Hepatocyte (in vitro differentiated cells): Measurements from ENCODE around the gene FCGR3B. TPM values are rescaled to one million over a fixed set of nuclear protein-coding genes. Genes with fewer than 3 reads are reported as not detected.
"Not testable (repeated sequence)": the region's sequence is repeated elsewhere in the genome, so short reads cannot be mapped to it uniquely, and the experiment has no call there.

Experiments
- DNase-seq: peaks from one replicate; pipeline ENCODE4 v3.0.0-alpha.2; 2016; ENCODE audit warnings: low spot score
- H2AFZ ChIP-seq: fragments of 200-600 bp; sonication (generic); 2 replicates; pipeline ENCODE4 v1.6.0; 2016; ENCODE audit warnings: antibody characterized with exemption, mild to moderate bottlenecking
- H3K27ac ChIP-seq: fragments of 200-600 bp; sonication (generic); 2 replicates; pipeline ENCODE4 v1.5.1; 2016; ENCODE audit warnings: mild to moderate bottlenecking
- H3K27me3 ChIP-seq: fragments of 200-600 bp; sonication (generic); 2 replicates; pipeline ENCODE4 v1.6.1; 2016
- H3K36me3 ChIP-seq: fragments of 200-600 bp; sonication (generic); replicated peaks from 2 replicates; pipeline ENCODE4 v1.5.1; 2016; ENCODE audit warnings: low read depth; ENCODE audit not compliant: insufficient read depth
- H3K4me1 ChIP-seq: fragments of 200-600 bp; sonication (generic); 2 replicates; pipeline ENCODE4 v1.5.1; 2016; ENCODE audit warnings: mild to moderate bottlenecking, moderate library complexity; ENCODE audit not compliant: insufficient read depth
- H3K4me2 ChIP-seq: fragments of 200-600 bp; sonication (generic); 2 replicates; pipeline ENCODE4 v1.6.0; 2016
- H3K4me3 ChIP-seq: fragments of 200-600 bp; sonication (generic); 2 replicates; pipeline ENCODE4 v1.5.1; 2016; ENCODE audit warnings: mild to moderate bottlenecking
- H3K79me2 ChIP-seq: fragments of 200-600 bp; sonication (generic); 2 replicates; pipeline ENCODE4 v1.6.0; 2017; ENCODE audit warnings: mild to moderate bottlenecking
- H3K9me2 ChIP-seq: fragments of 200-600 bp; sonication (generic); replicated peaks from 2 replicates; pipeline ENCODE4 v1.6.0; 2017; ENCODE audit warnings: mild to moderate bottlenecking; ENCODE audit not compliant: insufficient read depth
- H3K9me3 ChIP-seq: fragments of 200-600 bp; sonication (generic); 2 replicates; pipeline ENCODE4 v1.5.1; 2016; ENCODE audit warnings: low read depth, mild to moderate bottlenecking
- H4K20me1 ChIP-seq: fragments of 200-600 bp; sonication (generic); 2 replicates; pipeline ENCODE4 v1.6.0; 2016; ENCODE audit warnings: mild to moderate bottlenecking; ENCODE audit not compliant: insufficient read depth, poor library complexity, severe bottlenecking
- WGBS: methylation state at CpG from one replicate; pipeline ENCODE4 v1.1.6; 2016; ENCODE audit warnings: low lambda C conversion rate; ENCODE audit errors: missing lambda C conversion rate; 5-methylcytosine and 5-hydroxymethylcytosine counted together
- polyA plus RNA-seq: library from polyadenylated mRNA; unstranded; fragments of >200 nt; fragmentation: Nextera tagmentation; extraction: Ambion mirVana; gene quantifications from 2 replicates; pipeline ENCODE4 v1.2.1, GENCODE V29; 2016
- total RNA-seq: library from RNA; depleted of rRNA; stranded (reverse); fragments of >200 nt; gene quantifications from 2 replicates; pipeline ENCODE4 v1.2.3, GENCODE V29; 2014

FCGR3B gene
- total and polyA plus RNA-seq, 2 experiments from 2014 or later = not detected

DNA sequence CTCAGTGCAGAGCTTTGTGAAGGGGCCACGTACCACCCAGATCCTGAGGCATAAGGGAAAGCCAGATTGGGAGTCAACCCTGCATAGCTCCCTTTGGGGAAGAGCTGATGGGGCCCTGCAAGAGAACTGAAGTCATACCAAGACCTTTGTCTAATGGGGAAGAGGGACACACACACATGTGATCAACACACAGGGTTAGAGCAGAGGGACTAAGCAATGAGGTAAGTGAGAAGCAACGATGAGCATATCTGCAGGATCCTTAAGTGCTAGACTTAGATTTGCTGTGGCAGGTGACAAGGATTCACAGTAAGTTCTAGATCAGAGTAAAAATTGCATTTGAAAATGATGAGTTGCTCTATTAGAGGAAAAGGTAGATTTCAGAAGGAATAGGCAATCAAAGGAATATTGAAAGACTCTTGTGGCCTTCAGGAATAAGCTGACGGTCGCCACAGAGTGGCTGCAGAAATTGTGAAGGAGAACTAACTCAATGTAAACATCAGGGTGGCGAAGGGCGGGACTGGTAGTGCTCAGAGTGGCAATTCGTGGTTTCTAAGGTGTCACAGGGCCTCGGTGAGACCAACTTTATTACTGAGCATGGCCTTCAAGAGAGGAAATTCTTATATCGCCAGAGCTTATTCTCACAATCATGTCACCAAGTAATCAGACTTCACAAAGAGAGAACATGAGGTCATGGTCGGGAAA lies 4.4 kb downstream of the FCGR3B start:
- H2AFZ ChIP-seq, H3K36me3 ChIP-seq, H3K9me3 ChIP-seq, H3K9me2 ChIP-seq, H3K79me2 ChIP-seq, DNase-seq, H3K4me2 ChIP-seq, H3K27ac ChIP-seq, H3K4me1 ChIP-seq, H4K20me1 ChIP-seq, H3K4me3 ChIP-seq: not testable (repeated sequence)
- WGBS = 82% methylated on average over 9 of the region's 10 CpGs
- H3K27me3 ChIP-seq = peaks cover 13% of the 10 kb centered on the region

DNA sequence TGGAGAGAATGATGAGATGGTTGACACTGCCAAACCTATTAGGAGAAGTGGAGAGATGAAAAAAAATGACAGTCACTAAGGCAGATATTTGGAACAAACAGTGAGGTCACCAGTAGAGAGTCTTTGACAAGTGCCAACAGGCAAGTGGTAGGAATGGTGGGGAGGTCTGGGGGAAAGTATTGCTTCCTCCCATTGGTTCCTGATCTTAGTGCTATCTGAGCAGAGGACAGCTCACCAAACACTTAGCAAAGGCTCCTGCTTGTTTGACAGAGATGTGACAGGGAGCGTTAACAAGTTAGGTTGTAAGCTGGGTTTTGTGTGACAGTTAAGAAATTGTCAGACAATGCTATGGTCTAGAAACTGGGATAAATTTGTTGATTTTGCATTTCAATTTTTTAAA lies 6.4 kb downstream of the FCGR3B start:
- 76% methylated on average over 1 of the region's 1 CpG for WGBS
- H3K27me3 ChIP-seq = peaks cover 13% of the 10 kb centered on the region
- H3K9me3 ChIP-seq, H3K79me2 ChIP-seq, DNase-seq, H3K4me2 ChIP-seq, H3K27ac ChIP-seq, H4K20me1 ChIP-seq, H3K36me3 ChIP-seq, H3K9me2 ChIP-seq, H3K4me1 ChIP-seq, H2AFZ ChIP-seq, H3K4me3 ChIP-seq: not testable (repeated sequence)

DNA sequence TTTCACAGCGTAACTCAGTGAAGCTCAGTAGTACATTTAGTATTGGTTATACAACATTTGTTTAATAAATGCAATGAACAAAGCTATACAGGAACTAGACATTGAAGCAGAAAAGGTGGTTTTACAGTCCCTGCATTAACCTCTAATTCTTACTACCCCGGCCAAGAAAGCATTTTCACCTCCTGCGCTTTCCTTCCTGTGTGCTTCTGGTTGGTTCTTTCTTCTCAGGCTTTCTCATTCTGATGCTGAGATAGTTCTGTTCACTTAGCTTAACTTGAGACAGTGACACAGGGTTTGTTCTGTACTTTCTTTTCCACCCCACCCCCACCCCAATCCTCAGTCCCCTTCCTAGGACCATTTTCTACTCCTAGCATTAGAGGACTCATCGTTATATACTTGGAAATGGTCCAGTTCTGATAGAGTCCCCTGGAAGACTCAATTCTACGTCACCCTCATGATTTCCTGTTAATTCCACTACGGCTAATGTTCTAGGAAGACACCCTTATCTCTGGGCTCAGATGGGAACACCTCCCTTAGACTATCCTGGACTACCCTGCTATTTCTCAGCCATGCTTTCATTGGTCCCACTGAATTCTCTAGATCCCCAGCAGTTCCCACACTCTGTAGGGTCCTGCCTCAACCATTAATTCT lies 7.5 kb downstream of the FCGR3B start:
- H3K36me3 ChIP-seq, H3K27ac ChIP-seq, DNase-seq, H3K9me3 ChIP-seq, H3K4me3 ChIP-seq, H3K79me2 ChIP-seq, H4K20me1 ChIP-seq, H3K4me1 ChIP-seq, H3K9me2 ChIP-seq, H3K4me2 ChIP-seq, H2AFZ ChIP-seq: not testable (repeated sequence)
- WGBS = 91% methylated on average over 5 of the region's 6 CpGs
- H3K27me3 ChIP-seq = peaks cover 13% of the 10 kb centered on the region

DNA sequence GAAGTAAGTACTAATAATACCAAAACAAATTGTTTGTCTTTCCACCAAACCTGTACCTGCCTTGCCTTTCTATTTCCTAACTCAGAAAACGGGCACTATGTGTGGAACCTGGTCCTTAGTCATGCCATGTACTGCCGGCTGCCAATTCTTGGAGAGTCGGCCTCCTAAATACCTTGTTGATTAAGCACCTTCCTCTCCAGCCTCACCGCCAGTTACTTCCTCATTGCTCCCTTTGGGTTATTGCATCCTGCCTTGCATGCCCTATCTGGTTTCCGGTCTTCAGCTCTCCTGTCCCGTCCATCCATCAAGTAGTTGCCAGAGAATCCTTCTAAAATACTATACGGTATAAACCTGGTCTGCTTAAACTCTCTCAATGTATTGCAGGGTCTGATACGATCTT lies 8.9 kb downstream of the FCGR3B start:
- H2AFZ ChIP-seq = not testable (repeated sequence)
- H3K4me2 ChIP-seq = peak overlapping the region; percentile 81

DNA sequence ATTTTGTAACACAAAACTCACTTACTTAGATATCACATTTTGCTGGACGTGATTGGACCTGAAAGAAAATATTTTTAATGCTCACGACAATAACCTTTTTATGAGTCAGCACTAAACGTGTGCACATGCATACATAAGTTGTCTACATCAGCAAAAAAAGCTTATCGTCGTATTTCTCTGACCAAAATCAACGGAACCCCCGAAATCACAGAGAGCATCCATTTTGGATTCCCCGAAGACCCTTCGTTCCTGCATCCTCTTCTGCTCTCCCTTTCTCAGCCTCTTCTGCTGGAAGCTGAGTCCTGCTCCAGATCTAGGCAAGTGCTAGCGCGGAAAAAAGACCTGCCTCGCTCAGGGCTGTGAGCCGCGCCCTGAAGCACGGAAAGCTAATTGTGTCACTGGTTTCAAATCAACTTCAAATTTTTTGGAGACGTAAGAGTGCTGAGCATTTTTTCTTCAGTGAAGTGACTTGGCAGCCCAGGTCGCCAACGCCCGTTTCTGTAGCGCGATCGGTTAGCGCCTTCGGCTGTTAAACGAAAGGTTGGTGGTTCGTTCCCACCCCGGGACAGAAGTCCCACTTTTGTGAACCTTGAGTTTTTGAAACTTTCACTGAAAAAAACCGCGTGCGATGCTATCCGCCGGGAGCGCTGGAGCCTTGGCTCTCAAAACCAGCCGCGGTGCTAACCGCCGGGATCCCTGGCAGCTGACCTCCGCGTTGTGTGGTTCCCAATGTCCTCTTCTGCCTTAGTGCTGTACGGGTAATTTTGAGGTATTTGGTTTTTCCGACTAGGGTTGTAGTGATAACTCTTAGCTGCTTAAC lies 9.6 kb downstream of the FCGR3B start:
- H2AFZ ChIP-seq = peak overlapping the region; percentile 53
- H3K4me3 ChIP-seq = peak overlapping the region; percentile 37
- H3K27me3 ChIP-seq = peaks cover 13% of the 10 kb centered on the region
- H3K79me2 ChIP-seq, H4K20me1 ChIP-seq, H3K4me1 ChIP-seq, H3K36me3 ChIP-seq, H3K27ac ChIP-seq, H3K9me2 ChIP-seq, H3K9me3 ChIP-seq: not testable (repeated sequence)
- DNase-seq = peak; percentile 78
- peak overlapping the region; percentile 81 for H3K4me2 ChIP-seq
- 3% methylated on average over 41 of the region's 41 CpGs for WGBS

More for the DNA sequence above, 8.9 kb downstream of the FCGR3B start:
- not testable (repeated sequence) for H3K4me1 ChIP-seq, H3K79me2 ChIP-seq, H3K9me3 ChIP-seq, H4K20me1 ChIP-seq, H3K27ac ChIP-seq, H3K4me3 ChIP-seq, H3K36me3 ChIP-seq, H3K9me2 ChIP-seq, DNase-seq
- H3K27me3 ChIP-seq = peaks cover 13% of the 10 kb centered on the region
- WGBS = 74% methylated on average over 8 of the region's 8 CpGs

DNA sequence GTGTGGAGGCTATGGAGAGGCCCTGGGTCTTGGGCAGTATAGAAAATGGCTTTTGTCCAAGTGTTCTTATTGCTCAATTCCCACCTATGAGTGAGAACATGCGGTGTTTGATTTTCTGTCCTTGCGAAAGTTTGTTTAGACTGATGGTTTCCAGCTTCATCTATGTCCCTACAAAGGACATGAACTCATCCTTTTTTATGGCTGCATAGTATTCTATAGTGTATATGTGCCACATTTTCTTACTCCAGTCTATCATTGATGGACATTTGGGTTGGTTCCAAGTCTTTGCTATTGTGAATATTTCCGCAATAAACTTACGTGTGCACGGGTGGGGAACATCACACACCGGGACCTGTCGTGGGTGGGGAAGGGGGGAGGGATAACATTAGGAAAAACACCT lies 10.6 kb downstream of the FCGR3B start:
- not testable (repeated sequence) for H4K20me1 ChIP-seq, DNase-seq, H3K4me1 ChIP-seq, H3K9me2 ChIP-seq, H3K9me3 ChIP-seq, H3K36me3 ChIP-seq, H3K27ac ChIP-seq, H3K79me2 ChIP-seq, H2AFZ ChIP-seq, H3K4me3 ChIP-seq
- Histone ChIP-seq H3K27me3 (peaks cover 13% of the 10 kb centered on the region), H3K4me2 (peak overlapping the region; percentile 81)
- WGBS = 91% methylated on average over 7 of the region's 7 CpGs

DNA sequence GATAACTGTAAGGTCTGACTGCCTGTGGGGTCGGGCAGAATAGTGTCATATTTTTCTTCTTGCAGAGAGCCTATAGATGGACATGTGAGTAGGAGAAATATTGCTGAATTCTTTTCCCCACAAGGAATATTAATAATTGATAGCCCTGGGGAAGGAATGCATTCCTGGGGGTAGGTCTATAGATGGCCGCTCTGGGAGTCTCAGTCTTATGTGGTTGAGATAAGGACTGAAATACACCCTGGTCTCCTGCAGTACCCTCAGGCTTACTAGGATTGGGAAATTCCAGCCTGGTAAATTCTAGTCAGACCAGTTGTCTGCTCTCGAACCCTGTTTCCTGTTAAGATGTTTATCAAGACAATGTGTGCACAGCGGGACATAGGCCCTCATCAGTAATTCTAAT lies 12.5 kb downstream of the FCGR3B start:
- H3K27ac ChIP-seq, H4K20me1 ChIP-seq, H3K4me1 ChIP-seq, DNase-seq, H3K9me2 ChIP-seq, H2AFZ ChIP-seq, H3K4me2 ChIP-seq, H3K79me2 ChIP-seq, H3K36me3 ChIP-seq, H3K4me3 ChIP-seq, H3K9me3 ChIP-seq: not testable (repeated sequence)
- H3K27me3 ChIP-seq = peaks cover 13% of the 10 kb centered on the region
- 91% methylated on average over 4 of the region's 4 CpGs for WGBS

DNA sequence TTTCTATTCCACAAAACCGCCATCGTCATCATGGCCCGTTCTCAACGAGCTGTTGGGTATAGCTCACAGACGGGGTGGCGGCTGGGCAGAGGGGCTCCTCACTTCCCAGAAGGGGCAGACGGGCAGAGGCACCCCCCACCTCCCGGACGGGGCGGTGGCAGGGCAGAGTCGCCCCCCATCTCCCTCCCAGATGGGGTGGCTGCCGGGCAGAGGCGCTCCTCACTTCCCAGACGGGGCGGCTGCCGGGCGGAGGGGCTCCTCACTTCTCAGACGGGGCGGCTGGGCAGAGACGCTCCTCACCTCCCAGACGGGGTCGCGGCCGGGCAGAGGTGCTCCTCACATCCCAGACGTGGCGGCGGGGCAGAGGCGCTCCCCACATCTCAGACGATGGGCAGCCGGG lies 14.6 kb downstream of the FCGR3B start:
- not testable (repeated sequence) for H3K4me2 ChIP-seq, H3K4me3 ChIP-seq, H2AFZ ChIP-seq, H3K27ac ChIP-seq, H3K9me3 ChIP-seq, H3K4me1 ChIP-seq, H3K27me3 ChIP-seq, DNase-seq, H3K79me2 ChIP-seq, H3K9me2 ChIP-seq, H4K20me1 ChIP-seq, H3K36me3 ChIP-seq
- WGBS = 93% methylated on average over 18 of the region's 30 CpGs
